ENCODE data around the gene MSANTD2.

DNA sequence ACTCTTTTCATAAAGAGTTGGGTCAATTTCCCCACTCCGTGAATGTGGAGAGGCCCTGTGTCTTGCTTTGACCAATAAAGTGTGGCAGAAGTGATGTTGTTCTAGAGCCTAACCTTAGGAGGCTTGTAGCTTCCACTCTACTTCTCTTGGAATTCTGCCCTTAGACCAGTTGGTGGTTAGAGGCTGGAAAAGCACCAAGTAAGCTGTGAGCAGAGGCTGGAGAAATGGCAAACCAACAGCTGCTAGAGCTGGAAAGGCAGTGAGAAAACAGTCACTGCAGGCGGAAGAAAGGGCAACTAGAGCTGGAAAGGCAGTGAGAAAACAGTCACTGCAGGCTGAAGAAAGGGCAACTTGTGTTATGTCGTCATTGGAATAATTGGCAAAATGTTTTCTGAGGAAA, 29.8 kb upstream of the MSANTD2 start:
- TF ChIP-seq, protein P1, sequence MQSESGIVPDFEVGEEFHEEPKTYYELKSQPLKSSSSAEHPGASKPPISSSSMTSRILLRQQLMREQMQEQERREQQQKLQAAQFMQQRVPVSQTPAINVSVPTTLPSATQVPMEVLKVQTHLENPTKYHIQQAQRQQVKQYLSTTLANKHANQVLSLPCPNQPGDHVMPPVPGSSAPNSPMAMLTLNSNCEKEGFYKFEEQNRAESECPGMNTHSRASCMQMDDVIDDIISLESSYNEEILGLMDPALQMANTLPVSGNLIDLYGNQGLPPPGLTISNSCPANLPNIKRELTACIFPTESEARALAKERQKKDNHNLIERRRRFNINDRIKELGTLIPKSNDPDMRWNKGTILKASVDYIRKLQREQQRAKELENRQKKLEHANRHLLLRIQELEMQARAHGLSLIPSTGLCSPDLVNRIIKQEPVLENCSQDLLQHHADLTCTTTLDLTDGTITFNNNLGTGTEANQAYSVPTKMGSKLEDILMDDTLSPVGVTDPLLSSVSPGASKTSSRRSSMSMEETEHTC (IDR thresholded peaks at IDR 0.05): no peak
- TF ChIP-seq POLR2A (conservative IDR thresholded peaks at IDR 0.05): no peak
- no peak for TF ChIP-seq CREB1 (IDR thresholded peaks at IDR 0.05)
- TF ChIP-seq CREB1 (CRISPR knock-in tag; IDR thresholded peaks at IDR 0.05): no peak
- no peak for TF ChIP-seq OTX1 (CRISPR knock-in tag; IDR thresholded peaks at IDR 0.05)
- no peak for TF ChIP-seq GABPA (tag; conservative IDR thresholded peaks at IDR 0.05; ENCODE audit: low read depth)
- TF ChIP-seq CHD4 (IDR thresholded peaks at IDR 0.05; ENCODE audit: insufficient read depth, insufficient replicate concordance, low read depth, low read length, poor library complexity, severe bottlenecking): no peak
- no peak for TF ChIP-seq ZNF174 (CRISPR knock-in tag; IDR thresholded peaks at IDR 0.05)
- TF ChIP-seq POLR2AphosphoS5 (IDR thresholded peaks at IDR 0.05; ENCODE audit: control insufficient read depth, insufficient read depth, low read depth, low read length): no peak
- no peak for TF ChIP-seq ZC3H4 (CRISPR knock-in tag; IDR thresholded peaks at IDR 0.05; ENCODE audit: borderline replicate concordance)
- TF ChIP-seq SP1 (CRISPR knock-in tag; IDR thresholded peaks at IDR 0.05): no peak
- TF ChIP-seq SIN3B (IDR thresholded peaks at IDR 0.05; ENCODE audit: low read depth): no peak
